IPS-18a (cell line): ENCODE measurements around the gene TRMT5.

Experiments used
- H3K27ac ChIP-seq: one replicate; pipeline ENCODE4 v1.5.1; 2013; ENCODE audit warnings: low read length
- H3K27me3 ChIP-seq: one replicate; pipeline ENCODE4 v1.6.1; 2013; ENCODE audit warnings: mild to moderate bottlenecking, low read length; ENCODE audit not compliant: control insufficient read depth, insufficient read depth
- H3K36me3 ChIP-seq: one replicate; pipeline ENCODE4 v1.6.1; 2013; ENCODE audit warnings: low read depth, low read length; ENCODE audit not compliant: control insufficient read depth
- H3K4me1 ChIP-seq: one replicate; pipeline ENCODE4 v1.6.1; 2013; ENCODE audit warnings: low read depth, low read length; ENCODE audit not compliant: control insufficient read depth
- H3K4me3 ChIP-seq: one replicate; pipeline ENCODE4 v1.5.1; 2013; ENCODE audit warnings: low read length
- H3K9ac ChIP-seq: one replicate; pipeline ENCODE4 v1.6.1; 2013; ENCODE audit warnings: mild to moderate bottlenecking, low read length, moderate library complexity
- H3K9me3 ChIP-seq: one replicate; pipeline ENCODE4 v1.6.1; 2013; ENCODE audit warnings: low read depth, low read length; ENCODE audit not compliant: control insufficient read depth

Gene TRMT5

GRCh38 chr14:60963761-60964160 lies 17.1 kb downstream of the TRMT5 start:
- Histone ChIP-seq H3K9ac (no peak overlapping the region), H3K4me3 (no peak overlapping the region), H3K9me3 (no peaks in the 10 kb centered on the region), H3K27ac (no peak overlapping the region), H3K36me3 (no peaks in the 10 kb centered on the region), H3K4me1 (no peaks in the 10 kb centered on the region), H3K27me3 (no peaks in the 10 kb centered on the region)

DNA sequence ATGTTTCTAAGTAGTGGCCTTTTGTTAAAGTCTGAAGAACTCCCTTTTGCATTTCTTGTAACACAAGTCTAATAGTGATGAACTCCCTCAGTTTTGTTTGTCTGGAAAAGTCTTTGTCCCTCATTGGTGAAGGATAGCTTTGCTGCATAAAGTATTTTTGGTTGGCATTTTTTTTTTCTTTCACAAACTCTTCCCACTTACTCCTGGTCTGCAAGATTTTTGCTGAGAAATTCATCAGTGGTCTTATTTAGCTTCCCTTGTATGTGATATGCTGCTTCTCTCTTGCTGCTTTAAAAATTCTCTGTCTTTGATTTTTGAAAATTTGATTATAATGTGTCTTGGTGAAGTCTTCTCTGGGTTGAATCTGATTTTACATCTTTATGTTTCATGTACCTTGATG lies 22.7 kb downstream of the TRMT5 start:
- H3K4me1 ChIP-seq, result no peaks in the 10 kb centered on the region
- no peaks in the 10 kb centered on the region for H3K36me3 ChIP-seq

DNA sequence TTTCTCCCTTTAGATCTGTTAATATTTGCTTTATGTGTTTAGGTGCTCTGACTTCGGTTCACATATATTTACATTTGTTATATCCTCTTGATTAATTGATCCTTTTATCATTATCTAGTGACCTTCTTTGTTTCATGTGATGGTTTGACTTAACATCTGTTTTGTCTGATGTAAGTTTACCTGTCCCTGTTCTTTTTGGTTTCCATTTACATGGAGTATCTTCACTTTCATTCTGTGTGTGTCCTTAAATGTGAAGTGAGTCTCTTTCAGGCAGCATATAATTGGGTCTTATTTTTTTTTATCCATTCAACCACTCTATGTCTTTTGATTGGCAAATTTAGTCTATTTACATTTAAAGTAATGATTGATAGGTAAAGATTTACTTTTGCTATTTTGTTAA lies 24.2 kb downstream of the TRMT5 start:
- Histone ChIP-seq H3K27ac (no peak overlapping the region), H3K4me3 (no peak overlapping the region), H3K36me3 (no peaks in the 10 kb centered on the region), H3K27me3 (no peaks in the 10 kb centered on the region), H3K9me3 (peaks cover 20% of the 10 kb centered on the region), H3K9ac (no peak overlapping the region), H3K4me1 (no peaks in the 10 kb centered on the region)

More for the DNA sequence above, 22.7 kb downstream of the TRMT5 start:
- Histone ChIP-seq H3K27me3 (no peaks in the 10 kb centered on the region), H3K27ac (no peak overlapping the region), H3K4me3 (no peak overlapping the region), H3K9ac (no peak overlapping the region), H3K9me3 (peaks cover 20% of the 10 kb centered on the region)

DNA sequence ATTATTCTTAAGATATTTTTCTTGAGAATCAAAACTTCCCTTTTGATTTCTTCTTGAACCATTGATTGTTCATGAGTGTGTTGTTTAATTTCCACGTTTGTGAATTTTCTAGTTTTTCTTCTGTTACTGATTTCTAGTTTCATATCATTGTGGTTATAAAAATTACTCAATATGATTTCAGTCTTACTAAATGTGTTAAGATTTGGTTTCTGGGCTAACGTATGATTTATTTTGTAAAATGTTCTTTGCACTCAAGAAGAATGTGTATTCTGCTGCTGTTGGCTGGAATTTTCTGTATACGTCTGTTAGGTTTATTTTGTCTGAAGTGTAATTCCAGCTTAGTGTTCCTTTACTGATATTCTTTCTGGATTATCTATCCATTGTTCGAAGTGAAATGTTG lies 24.7 kb downstream of the TRMT5 start:
- no peak overlapping the region for H3K27ac ChIP-seq
- no peaks in the 10 kb centered on the region for H3K27me3 ChIP-seq
- peaks cover 20% of the 10 kb centered on the region for H3K9me3 ChIP-seq
- no peak overlapping the region for H3K9ac ChIP-seq
- H3K4me1 ChIP-seq, result no peaks in the 10 kb centered on the region
- no peak overlapping the region for H3K4me3 ChIP-seq
- H3K36me3 ChIP-seq, result no peaks in the 10 kb centered on the region

- Histone ChIP-seq H3K9me3 (peaks cover 10% of the 10 kb centered on the region), H3K9ac (no peak overlapping the region), H3K4me1 (no peaks in the 10 kb centered on the region), H3K4me3 (no peak overlapping the region), H3K36me3 (no peaks in the 10 kb centered on the region), H3K27me3 (no peaks in the 10 kb centered on the region), H3K27ac (no peak overlapping the region)
Measured at GRCh38 chr14:60951776-60952435, 29.0 kb downstream of the TRMT5 start.

GRCh38 chr14:60946773-60947172 lies 34.1 kb downstream of the TRMT5 start:
- no peak overlapping the region for H3K9ac ChIP-seq
- no peaks in the 10 kb centered on the region for H3K36me3 ChIP-seq
- no peak overlapping the region for H3K27ac ChIP-seq
- no peaks in the 10 kb centered on the region for H3K27me3 ChIP-seq
- no peaks in the 10 kb centered on the region for H3K4me1 ChIP-seq
- no peak overlapping the region for H3K4me3 ChIP-seq
- no peaks in the 10 kb centered on the region for H3K9me3 ChIP-seq

GRCh38 chr14:60945984-60946383 lies 34.9 kb downstream of the TRMT5 start:
- H3K9me3 ChIP-seq, result no peaks in the 10 kb centered on the region
- no peak overlapping the region for H3K9ac ChIP-seq
- no peak overlapping the region for H3K4me3 ChIP-seq

GRCh38 chr14:60944204-60944603 lies 36.7 kb downstream of the TRMT5 start:
- Histone ChIP-seq H3K27ac (no peak overlapping the region), H3K36me3 (no peaks in the 10 kb centered on the region), H3K4me1 (no peaks in the 10 kb centered on the region), H3K9ac (no peak overlapping the region), H3K4me3 (no peak overlapping the region), H3K27me3 (no peaks in the 10 kb centered on the region), H3K9me3 (no peaks in the 10 kb centered on the region)

More at GRCh38 chr14:60945984-60946383, 34.9 kb downstream of the TRMT5 start:
- Histone ChIP-seq H3K4me1 (no peaks in the 10 kb centered on the region), H3K27me3 (no peaks in the 10 kb centered on the region), H3K27ac (no peak overlapping the region), H3K36me3 (no peaks in the 10 kb centered on the region)

DNA sequence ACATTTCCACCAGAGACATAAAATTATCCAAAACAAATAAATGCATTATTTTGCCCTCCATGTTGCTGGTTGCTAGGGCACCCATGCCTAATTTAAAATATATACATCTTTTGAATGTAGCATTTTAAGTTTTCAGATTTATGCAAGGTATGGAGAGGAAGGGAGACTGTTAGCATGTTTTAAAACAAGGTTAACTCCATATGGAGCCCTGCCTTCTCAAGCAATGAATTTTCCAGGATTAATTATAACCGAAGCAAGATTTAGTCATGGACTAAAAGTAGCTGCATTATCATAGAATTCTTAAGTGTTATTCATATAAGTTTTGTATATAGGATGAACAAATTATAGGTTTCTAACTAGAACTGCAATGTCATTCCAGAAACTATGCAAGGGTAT lies 37.2 kb downstream of the TRMT5 start:
- Histone ChIP-seq H3K4me3 (no peak overlapping the region), H3K36me3 (no peaks in the 10 kb centered on the region), H3K27ac (no peak overlapping the region), H3K9me3 (no peaks in the 10 kb centered on the region), H3K4me1 (no peaks in the 10 kb centered on the region), H3K9ac (no peak overlapping the region), H3K27me3 (no peaks in the 10 kb centered on the region)

- H3K9me3 ChIP-seq, result no peaks in the 10 kb centered on the region
- H3K4me3 ChIP-seq, result no peak overlapping the region
- no peak overlapping the region for H3K9ac ChIP-seq
- H3K27ac ChIP-seq, result no peak overlapping the region
- no peaks in the 10 kb centered on the region for H3K36me3 ChIP-seq
- peaks cover 3% of the 10 kb centered on the region for H3K4me1 ChIP-seq
- no peaks in the 10 kb centered on the region for H3K27me3 ChIP-seq
Measured at GRCh38 chr14:60935319-60935718, 45.6 kb downstream of the TRMT5 start.

DNA sequence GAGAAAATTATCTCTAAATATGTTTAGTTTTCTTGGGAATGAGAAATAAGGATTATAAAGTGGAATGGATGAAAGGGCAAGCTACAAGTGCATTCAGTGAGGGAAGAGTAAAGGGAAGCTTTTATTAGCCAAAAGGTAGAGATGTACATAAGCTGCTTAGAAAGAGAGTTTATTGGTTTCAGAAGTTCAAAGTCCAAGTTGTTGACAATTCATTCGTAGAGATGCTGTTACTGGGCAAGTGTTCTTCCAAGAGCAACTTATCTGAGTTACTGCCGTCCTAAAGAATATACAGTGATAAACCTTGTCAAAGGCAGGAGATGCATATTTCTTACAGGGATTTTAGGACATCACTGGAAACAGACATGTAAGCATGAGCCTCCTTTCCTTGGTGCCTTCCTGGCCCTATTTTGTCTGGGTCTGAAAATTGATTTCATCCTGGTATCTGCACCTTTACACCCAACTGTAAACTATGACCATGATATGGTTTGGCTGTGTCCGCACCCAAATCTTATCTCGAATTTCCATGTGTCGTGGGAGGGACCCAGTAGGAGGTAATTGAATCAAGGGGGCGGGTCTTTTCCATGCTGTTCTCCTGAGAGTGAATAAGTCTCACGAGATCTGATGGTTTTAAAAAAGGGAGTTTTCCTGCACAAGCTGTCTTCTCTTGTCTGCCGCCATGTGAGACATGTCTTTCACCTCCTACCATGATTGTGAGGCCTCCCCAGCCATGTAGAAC lies 46.8 kb downstream of the TRMT5 start:
- Histone ChIP-seq H3K4me3 (no peak overlapping the region), H3K9me3 (no peaks in the 10 kb centered on the region), H3K9ac (no peak overlapping the region), H3K27me3 (no peaks in the 10 kb centered on the region), H3K4me1 (peaks cover 3% of the 10 kb centered on the region), H3K36me3 (no peaks in the 10 kb centered on the region), H3K27ac (no peak overlapping the region)

DNA sequence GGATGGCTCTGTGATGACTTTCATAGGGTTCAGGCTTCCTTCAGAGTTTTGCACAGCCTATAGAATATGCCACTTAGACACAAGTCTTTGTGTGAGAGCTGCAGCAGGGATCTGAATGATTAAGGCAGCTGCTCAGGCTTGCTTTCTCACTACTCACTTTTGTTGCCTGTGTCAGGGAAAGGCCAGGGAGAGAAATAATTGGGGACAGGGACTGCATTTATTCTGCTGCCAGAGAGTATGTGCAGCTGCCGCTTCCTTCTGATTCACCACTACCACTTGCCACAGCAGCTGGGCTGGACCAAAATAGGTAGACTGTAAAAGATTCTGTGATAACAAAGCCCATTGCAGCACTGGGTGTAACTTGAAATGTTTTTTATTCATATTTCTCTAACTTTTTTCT lies 49.7 kb downstream of the TRMT5 start:
- no peak overlapping the region for H3K4me3 ChIP-seq
- peaks cover 3% of the 10 kb centered on the region for H3K4me1 ChIP-seq
- no peak overlapping the region for H3K9ac ChIP-seq
- no peaks in the 10 kb centered on the region for H3K9me3 ChIP-seq
- H3K27ac ChIP-seq, result no peak overlapping the region
- H3K27me3 ChIP-seq, result no peaks in the 10 kb centered on the region
- no peaks in the 10 kb centered on the region for H3K36me3 ChIP-seq
